ENCODE data around the gene FGF18. TPM values are rescaled to one million over a fixed set of nuclear protein-coding genes. Genes with fewer than 3 reads are reported as not detected.

The FGF18 gene
- total RNA-seq, 1 experiment from 2014 or later, result 2.1 TPM

DNA sequence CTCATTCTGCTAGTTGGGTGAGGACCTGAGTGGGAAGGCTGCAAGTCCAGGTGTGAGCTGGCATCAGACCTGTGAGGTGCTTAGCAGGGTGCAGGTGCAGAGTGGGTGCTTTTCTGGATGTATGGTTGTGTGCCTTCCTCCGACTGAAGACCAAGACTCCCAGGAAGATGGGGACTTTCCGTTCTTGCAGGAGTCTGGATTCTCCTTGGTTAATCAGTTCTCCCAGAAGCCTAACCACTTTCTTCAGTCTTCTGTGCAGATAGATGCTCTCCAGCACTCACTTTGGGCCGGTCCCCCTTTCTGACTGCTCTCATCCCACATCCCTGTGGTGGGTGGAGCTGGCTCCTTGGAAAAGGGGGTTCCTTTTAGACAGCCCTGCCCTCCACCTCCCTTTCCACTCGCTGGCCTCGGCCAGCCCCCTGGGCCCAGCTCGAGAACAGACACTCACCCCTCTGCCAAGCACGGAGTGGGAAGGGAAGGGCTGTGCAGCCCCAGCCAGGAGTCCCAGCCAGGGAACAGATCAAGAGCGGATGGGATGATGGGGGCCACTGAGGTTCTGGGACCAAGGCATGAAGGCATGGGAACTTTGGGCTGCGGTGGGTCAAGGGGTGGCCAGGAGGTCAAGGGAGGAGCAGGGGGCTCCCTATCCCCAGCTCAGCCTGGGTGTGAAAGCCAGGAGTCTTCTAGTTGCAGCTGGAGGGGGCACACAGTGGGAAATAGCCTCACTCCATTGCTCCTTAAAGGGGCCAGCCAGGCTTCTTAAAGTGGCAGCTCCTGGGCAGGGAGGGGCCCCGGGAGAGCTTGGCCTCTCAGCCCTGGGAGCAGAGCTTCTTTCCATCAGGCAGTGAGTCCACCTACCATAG lies 62.4 kb downstream of the FGF18 start:
- Mint-ChIP-seq H3K4me1 (ENCODE audit: low read depth, unreplicated experiment) (no peaks in the 10 kb centered on the region), H3K36me3 (ENCODE audit: insufficient read depth, unreplicated experiment) (no peaks in the 10 kb centered on the region), H3K27ac (ENCODE audit: unreplicated experiment) (no peak overlapping the region), H3K9me3 (ENCODE audit: unreplicated experiment) (no peaks in the 10 kb centered on the region), H3K4me3 (ENCODE audit: unreplicated experiment) (no peak overlapping the region), H3K27me3 (ENCODE audit: insufficient read depth, unreplicated experiment) (peaks cover 4% of the 10 kb centered on the region)
- no TSS peak for BruUV-seq (replicated peaks)
- Histone ChIP-seq H3K36me3 (ENCODE audit: control insufficient read depth, insufficient read depth, low read length) (no peaks in the 10 kb centered on the region), H3K4me1 (no peaks in the 10 kb centered on the region), H3K9me3 (no peaks in the 10 kb centered on the region), H3K4me3 (ENCODE audit: low read depth, low read length) (no peak overlapping the region), H3K27me3 (replicated peaks; ENCODE audit: control insufficient read depth, insufficient read depth, low read length) (no peaks in the 10 kb centered on the region)
- TF ChIP-seq, protein P1, sequence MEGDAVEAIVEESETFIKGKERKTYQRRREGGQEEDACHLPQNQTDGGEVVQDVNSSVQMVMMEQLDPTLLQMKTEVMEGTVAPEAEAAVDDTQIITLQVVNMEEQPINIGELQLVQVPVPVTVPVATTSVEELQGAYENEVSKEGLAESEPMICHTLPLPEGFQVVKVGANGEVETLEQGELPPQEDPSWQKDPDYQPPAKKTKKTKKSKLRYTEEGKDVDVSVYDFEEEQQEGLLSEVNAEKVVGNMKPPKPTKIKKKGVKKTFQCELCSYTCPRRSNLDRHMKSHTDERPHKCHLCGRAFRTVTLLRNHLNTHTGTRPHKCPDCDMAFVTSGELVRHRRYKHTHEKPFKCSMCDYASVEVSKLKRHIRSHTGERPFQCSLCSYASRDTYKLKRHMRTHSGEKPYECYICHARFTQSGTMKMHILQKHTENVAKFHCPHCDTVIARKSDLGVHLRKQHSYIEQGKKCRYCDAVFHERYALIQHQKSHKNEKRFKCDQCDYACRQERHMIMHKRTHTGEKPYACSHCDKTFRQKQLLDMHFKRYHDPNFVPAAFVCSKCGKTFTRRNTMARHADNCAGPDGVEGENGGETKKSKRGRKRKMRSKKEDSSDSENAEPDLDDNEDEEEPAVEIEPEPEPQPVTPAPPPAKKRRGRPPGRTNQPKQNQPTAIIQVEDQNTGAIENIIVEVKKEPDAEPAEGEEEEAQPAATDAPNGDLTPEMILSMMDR (IDR thresholded peaks at IDR 0.05; ENCODE audit: insufficient read depth in 1 of 2, low read depth in 1 of 2, low read length in 1 of 2, severe bottlenecking in 1 of 2, unreplicated experiment in 1 of 2), result no peak
- intact Hi-C loops (cut with micrococcal nuclease; ENCODE audit: unreplicated experiment), result loop anchor here (10.0 kb wide), 1 partner anchor 423 kb away; no protein-coding TSS in a partner anchor
- ChIA-PET CTCF (no interaction called here), POLR2A (no interaction called here)
- no peak for DNase-seq

DNA sequence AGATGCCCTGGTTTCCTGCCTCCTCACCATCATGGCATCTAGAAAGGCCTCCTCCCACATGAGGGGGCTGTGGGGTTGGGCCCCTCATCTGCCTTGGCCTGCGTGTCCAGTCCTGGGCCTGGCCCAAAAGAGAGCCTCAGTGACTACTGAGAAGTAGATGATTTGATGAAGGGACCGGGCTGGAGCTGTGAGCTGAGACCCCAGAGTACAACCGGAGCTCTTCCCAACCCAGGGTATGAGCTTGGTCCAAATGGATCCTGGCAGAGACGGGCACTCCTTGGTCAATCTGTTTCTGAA lies 62.9 kb downstream of the FGF18 start:
- intact Hi-C loops (cut with micrococcal nuclease; ENCODE audit: unreplicated experiment), result loop anchor here (10.0 kb wide), 1 partner anchor 422 kb away; no protein-coding TSS in a partner anchor
- no peak for DNase-seq
- Mint-ChIP-seq H3K4me3 (ENCODE audit: unreplicated experiment) (no peak overlapping the region), H3K27ac (ENCODE audit: unreplicated experiment) (no peak overlapping the region), H3K9me3 (ENCODE audit: unreplicated experiment) (no peaks in the 10 kb centered on the region), H3K4me1 (ENCODE audit: low read depth, unreplicated experiment) (no peaks in the 10 kb centered on the region), H3K27me3 (ENCODE audit: insufficient read depth, unreplicated experiment) (peaks cover 4% of the 10 kb centered on the region), H3K36me3 (ENCODE audit: insufficient read depth, unreplicated experiment) (no peaks in the 10 kb centered on the region)
- ChIA-PET CTCF (no interaction called here), POLR2A (no interaction called here)
- H3K9me3 ChIP-seq, result no peaks in the 10 kb centered on the region
- TF ChIP-seq, protein P1 (IDR thresholded peaks at IDR 0.05; ENCODE audit: insufficient read depth in 1 of 2, low read depth in 1 of 2, low read length in 1 of 2, severe bottlenecking in 1 of 2, unreplicated experiment in 1 of 2), result no peak
- no TSS peak for BruUV-seq (replicated peaks)
- no peaks in the 10 kb centered on the region for H3K27me3 ChIP-seq (replicated peaks; ENCODE audit: control insufficient read depth, insufficient read depth, low read length)
- H3K4me1 ChIP-seq, result no peaks in the 10 kb centered on the region
- no peak overlapping the region for H3K4me3 ChIP-seq (ENCODE audit: low read depth, low read length)
- H3K36me3 ChIP-seq (ENCODE audit: control insufficient read depth, insufficient read depth, low read length), result no peaks in the 10 kb centered on the region

DNA sequence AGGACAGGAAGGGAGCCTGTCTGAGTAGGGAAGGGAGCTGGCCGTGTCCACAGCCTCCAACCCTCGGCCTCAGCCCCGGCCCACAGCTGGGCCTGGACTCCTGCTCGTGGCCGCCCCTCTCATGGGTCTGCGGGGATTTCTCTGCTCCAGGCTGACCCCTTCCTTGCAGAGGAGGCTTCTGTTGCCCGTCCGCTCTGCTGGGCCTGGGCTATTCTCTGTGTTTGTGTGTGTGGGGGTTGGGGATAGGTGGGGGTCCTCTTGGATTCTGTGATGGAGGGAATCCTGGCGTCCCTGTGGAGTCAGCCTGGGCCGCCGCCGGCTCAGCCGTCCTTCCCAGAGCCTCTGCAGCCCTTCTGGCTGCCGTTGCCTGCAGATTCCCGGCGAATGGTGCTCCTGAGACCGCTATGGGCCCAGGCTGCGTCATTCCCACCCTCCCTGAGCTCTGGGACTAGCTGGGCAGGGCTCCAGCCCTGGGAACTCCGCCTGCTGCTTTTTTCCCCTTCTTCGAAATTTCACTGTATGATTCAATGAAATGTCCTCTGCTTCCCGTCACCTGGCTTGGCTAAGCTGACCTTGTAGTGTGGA lies 64.2 kb downstream of the FGF18 start:
- Mint-ChIP-seq H3K27me3 (ENCODE audit: insufficient read depth, unreplicated experiment) (peaks cover 9% of the 10 kb centered on the region), H3K27ac (ENCODE audit: unreplicated experiment) (no peak overlapping the region), H3K4me1 (ENCODE audit: low read depth, unreplicated experiment) (no peaks in the 10 kb centered on the region), H3K36me3 (ENCODE audit: insufficient read depth, unreplicated experiment) (no peaks in the 10 kb centered on the region), H3K4me3 (ENCODE audit: unreplicated experiment) (no peak overlapping the region), H3K9me3 (ENCODE audit: unreplicated experiment) (no peaks in the 10 kb centered on the region)
- intact Hi-C loops (cut with micrococcal nuclease; ENCODE audit: unreplicated experiment), result loop anchor here (1.0 to 10.0 kb wide), 2 partner anchors 65 to 421 kb away; no protein-coding TSS in a partner anchor
- no peak overlapping the region for H3K4me3 ChIP-seq (ENCODE audit: low read depth, low read length)
- CTCF ChIA-PET, result interaction anchor here (0.9 kb wide), 1 partner anchor 65 kb away, joined by 5 read pairs; no protein-coding TSS in a partner anchor
- POLR2A ChIA-PET, result no interaction called here
- TF ChIP-seq, protein P1 (IDR thresholded peaks at IDR 0.05; ENCODE audit: insufficient read depth in 1 of 2, low read depth in 1 of 2, low read length in 1 of 2, severe bottlenecking in 1 of 2, unreplicated experiment in 1 of 2), result no peak
- no peaks in the 10 kb centered on the region for H3K9me3 ChIP-seq
- BruUV-seq (replicated peaks), result no TSS peak
- DNase-seq, result no peak
- H3K4me1 ChIP-seq, result no peaks in the 10 kb centered on the region
- no peaks in the 10 kb centered on the region; the same call in 1 of the 2 replicates for H3K27me3 ChIP-seq (replicated peaks; ENCODE audit: control insufficient read depth, insufficient read depth, low read length)
- no peaks in the 10 kb centered on the region for H3K36me3 ChIP-seq (ENCODE audit: control insufficient read depth, insufficient read depth, low read length)
